Stimulated activated CD8-positive, alpha-beta memory T cell treated with anti-CD3 and anti-CD28 coated beads, Interleukin-15, amount 100 ng/mL, for 48 hours (primary cell): Measurements from ENCODE around the gene TSEN54.
"Not testable (repeated sequence)": the region's sequence is repeated elsewhere in the genome, so short reads cannot be mapped to it uniquely, and the experiment has no call there.

Experiments used
- DNase-seq, 2 donors: peaks; one replicate each; pipeline ENCODE4 v3.0.0-alpha.2; 2020; ENCODE audit warnings: low read depth in 2 of 2

TSEN54 gene

GRCh38 chr17:75516255-75516618 lies at the start of gene TSEN54:
TSS of gene TSEN54 (plus strand) at chr17:75516528. CDS start at chr17:75516561, 33 bp downstream.
- peak; percentile 94 to 96 for DNase-seq

GRCh38 chr17:75468291-75468754 lies 48.0 kb upstream of the TSEN54 start:
- DNase-seq: no peak

- no peak for DNase-seq
Measured at GRCh38 chr17:75468779-75469373, 47.5 kb upstream of the TSEN54 start.

- DNase-seq: no peak
Measured at GRCh38 chr17:75471207-75471606, 45.1 kb upstream of the TSEN54 start.

GRCh38 chr17:75472119-75472518 lies 44.2 kb upstream of the TSEN54 start:
- DNase-seq: no peak

GRCh38 chr17:75473246-75473645 lies 43.1 kb upstream of the TSEN54 start:
- DNase-seq: no peak

GRCh38 chr17:75474736-75475135 lies 41.6 kb upstream of the TSEN54 start:
- DNase-seq: no peak

- DNase-seq: no peak
Measured at GRCh38 chr17:75475144-75475835, 41.0 kb upstream of the TSEN54 start.

- DNase-seq: no peak
Measured at GRCh38 chr17:75475851-75476250, 40.5 kb upstream of the TSEN54 start.

- DNase-seq: no peak
Measured at GRCh38 chr17:75476271-75476671, 40.1 kb upstream of the TSEN54 start.

- DNase-seq: no peak
Measured at GRCh38 chr17:75476752-75477489, 39.4 kb upstream of the TSEN54 start.

- DNase-seq: not testable (repeated sequence)
Measured at GRCh38 chr17:75477490-75477862, 38.9 kb upstream of the TSEN54 start.

GRCh38 chr17:75478508-75478907 lies 37.8 kb upstream of the TSEN54 start:
- no peak for DNase-seq

- no peak for DNase-seq
Measured at GRCh38 chr17:75480281-75480680, 36.0 kb upstream of the TSEN54 start.

- DNase-seq: no peak
Measured at GRCh38 chr17:75481194-75482068, 34.9 kb upstream of the TSEN54 start.

GRCh38 chr17:75482098-75482942 lies 34.0 kb upstream of the TSEN54 start:
- DNase-seq: no peak

GRCh38 chr17:75485688-75486087 lies 30.6 kb upstream of the TSEN54 start:
- DNase-seq: no peak

- no peak for DNase-seq
Measured at GRCh38 chr17:75486151-75486550, 30.2 kb upstream of the TSEN54 start.

- no peak for DNase-seq
Measured at GRCh38 chr17:75486951-75487350, 29.4 kb upstream of the TSEN54 start.

GRCh38 chr17:75487351-75488070 lies 28.8 kb upstream of the TSEN54 start:
- peak; percentile 30 to 34 for DNase-seq
